GM18868 (cell line): ENCODE results near the gene OR2G6.
"Not testable (repeated sequence)": the region's sequence is repeated elsewhere in the genome, so short reads cannot be mapped to it uniquely, and the experiment has no call there.

Experiments used
- ATAC-seq: cut with Tn5 transposase; IDR thresholded peaks from one replicate; pipeline ENCODE4 v1.9.1; 2021; ENCODE audit warnings: mild to moderate bottlenecking, moderate library complexity; ENCODE audit not compliant: unreplicated experiment

The OR2G6 gene

DNA sequence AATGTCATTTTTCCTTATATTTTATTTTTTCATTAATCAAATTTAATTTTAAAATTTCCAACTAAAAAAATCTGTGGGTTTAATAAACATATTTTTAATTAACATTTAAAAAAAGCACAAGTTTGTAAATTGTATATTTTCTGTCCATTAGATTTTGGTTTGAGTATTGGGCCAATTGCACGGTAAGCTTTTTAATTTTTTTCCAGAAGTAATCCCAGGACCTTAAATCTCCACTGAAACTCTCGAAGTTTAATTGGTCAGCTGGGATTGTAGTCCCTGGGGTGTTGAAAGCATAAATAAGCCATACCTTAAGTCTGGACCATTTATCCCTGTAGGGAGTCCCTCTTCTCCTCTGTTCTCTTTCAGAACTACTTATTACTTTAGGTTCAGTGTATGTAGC is at the start of gene OR2G6:
OR2G6 (plus strand) TSS at position 301 of the 400 bp plus-strand sequence. CDS start 13,574 bp downstream, outside the sequence.
- not testable (repeated sequence) for ATAC-seq

DNA sequence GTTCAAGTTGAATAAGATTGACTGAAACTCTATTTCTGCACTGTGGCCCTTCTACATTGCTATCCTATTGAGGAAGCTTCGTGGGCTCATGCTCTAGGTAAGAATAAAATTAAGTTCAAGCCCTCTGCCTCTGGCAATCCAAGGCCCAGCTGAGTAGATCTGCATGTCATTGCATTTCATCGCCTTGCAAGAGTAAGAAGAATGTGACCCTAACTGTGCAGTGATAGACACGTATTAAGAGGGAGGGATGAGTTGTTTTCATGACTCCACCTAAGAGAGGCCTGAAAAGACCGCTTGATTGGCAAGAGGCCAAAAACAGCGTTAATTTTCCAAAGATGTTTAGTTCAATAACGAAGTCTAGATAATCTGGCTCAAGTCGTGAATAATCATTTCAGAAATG is 48.8 kb upstream of the OR2G6 start:
- not testable (repeated sequence) for ATAC-seq

DNA sequence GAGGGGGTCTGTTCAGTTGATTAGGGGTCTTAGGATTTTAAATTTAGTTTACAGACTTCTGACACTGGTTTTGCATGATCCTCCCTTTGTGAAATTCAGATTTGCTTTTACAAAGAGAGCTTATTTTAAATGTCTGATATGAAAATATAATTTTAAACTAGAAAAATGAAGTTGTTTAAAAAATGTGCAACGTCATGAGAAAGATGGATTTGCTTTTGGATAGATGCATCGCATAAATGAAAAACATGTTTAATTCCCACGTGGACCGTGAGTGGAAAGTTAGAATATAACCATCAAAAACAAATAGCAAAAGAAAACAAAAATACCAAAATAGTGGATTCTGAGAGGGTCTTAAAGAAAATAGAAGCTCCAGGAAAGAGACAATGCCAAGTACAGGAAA is 36.7 kb upstream of the OR2G6 start:
- ATAC-seq = no peak

DNA sequence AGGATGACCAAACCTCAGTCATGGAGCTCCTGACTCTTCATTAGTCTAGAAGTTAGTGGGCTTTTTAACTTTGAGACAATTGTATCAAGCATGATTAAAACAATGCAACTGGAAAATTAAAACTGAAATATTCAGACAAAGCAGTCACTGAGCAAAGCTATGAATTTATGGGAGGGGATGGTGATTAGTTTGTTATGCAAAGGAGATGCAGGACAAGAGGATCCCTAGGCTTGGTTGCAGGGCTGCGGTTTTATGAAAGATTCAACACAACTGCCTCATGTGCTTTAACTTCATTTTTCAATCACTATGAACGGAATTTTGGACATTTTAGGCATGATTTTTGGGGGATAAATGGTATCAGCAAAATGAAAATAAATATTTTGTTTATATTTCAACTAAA is 35.8 kb upstream of the OR2G6 start:
- not testable (repeated sequence) for ATAC-seq

DNA sequence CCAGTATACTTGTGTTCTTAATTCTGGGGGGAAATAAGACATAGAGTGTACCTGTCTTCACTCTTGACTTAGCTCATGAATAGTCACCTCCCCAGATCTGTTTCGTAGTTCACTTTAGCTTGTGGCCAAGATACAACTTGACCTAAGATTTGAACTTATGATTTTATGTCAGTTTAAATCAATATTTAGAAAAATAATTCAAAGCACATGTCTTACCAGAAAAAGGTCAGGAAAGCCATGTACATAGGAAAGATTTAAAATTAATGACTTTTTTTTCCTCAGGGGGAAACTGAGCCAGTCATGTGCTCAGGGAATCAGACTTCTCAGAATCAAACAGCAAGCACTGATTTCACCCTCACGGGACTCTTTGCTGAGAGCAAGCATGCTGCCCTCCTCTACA is 34.8 kb upstream of the OR2G6 start, which contains the start of gene OR2T3:
OR2T3 (plus strand) TSS at position 301 of the 400 bp plus-strand sequence; CDS start at position 301, 0 bp downstream.
- ATAC-seq = not testable (repeated sequence)

DNA sequence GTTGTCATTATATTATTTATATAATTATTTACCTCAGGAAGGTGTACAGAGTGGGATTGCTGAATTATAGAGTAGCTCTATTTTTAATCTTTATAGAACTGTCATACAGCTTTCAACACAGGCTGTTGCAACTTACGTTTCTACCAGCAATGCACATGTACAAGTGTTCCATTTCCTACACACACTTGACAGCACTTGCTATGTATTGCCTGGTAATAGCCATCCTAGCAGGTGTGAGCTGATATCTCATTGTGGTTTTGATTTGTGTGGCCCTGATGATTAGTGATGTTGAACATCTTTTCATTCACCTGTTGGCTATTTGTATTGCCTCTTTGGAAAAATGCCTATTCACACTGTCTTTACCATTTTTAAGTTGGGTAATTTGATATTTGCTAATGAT is 32.2 kb upstream of the OR2G6 start:
- peak; percentile 36 for ATAC-seq

DNA sequence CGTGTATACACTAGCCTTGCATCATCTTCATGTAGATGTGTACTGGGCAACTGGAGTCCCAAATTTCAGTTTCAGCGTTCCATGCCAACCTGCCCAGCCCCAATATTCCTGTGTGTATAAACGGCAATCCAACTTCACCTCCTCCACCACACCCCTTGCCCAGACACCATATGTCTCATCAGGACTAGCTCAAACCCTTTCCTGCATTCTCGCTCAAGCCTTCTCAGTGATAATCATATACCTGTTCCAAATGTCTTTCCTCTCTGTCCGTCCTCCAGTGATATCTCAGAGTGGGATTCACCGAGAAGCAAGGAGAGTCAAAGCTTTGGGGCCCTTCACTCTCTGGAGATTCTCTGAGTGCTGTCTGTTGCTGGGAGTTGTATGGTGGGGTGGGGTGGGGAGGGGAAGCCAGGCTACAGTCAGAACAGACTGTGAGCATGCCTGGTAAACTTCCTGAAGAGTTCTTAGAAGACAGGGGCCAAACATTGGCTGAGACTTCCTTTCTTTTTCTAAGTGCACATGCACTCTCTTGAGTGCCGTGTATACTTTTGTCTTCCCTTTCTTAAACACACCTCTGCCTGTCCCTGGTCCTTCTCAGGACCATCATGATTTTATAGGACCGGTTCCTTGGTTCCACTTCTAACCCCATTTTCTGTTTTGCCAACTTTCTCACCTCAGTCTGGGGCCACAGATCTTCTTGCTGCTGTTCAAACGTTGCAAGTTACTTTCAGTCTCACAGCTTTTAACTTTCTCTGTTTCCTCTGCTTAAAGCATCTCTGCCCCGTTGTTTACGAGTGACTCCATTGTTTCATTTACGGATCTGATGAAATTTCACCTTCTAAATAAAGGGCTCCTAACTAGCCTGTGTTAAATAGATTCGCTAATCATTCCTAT is 25.9 kb upstream of the OR2G6 start:
- peak; percentile 85 for ATAC-seq

DNA sequence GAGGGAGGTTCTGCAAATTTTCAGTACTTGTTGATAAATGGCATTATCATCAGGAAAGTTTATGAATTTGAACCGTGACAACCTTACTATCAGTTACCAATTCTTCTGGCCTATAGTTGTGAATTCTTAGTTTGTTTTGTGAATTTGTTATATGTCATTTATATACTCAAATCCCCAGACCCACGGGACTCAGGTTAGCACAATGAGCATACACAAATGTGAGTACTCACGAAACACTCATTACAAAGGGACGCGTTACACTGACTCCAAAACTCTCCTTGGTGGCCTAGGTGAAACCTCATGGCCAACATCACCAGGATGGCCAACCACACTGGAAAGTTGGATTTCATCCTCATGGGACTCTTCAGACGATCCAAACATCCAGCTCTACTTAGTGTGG is 19.6 kb upstream of the OR2G6 start, which contains the start of gene OR2T5:
OR2T5 (plus strand) TSS at position 301 of the 400 bp plus-strand sequence; CDS start at position 301, 0 bp downstream.
- ATAC-seq = not testable (repeated sequence)

DNA sequence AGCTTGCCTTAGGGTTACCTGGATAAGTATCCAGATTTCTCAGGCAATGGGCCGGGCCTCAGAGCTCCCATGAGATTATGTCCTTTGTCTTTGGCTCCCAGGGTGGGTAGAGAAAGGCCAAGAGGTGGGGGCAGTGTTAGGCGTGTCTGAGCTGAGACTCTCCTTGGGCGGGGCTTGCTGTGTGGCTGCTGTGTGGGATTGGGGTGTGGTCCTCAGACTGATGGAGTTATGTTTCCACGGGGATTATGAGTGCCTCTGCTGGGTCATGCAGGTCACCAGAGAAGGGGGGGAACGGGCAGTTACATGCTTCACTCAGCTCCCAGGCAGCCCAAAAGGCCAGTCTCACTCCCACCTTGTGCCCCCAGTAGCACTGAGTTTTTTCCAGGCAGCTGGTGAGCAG is 11.2 kb upstream of the OR2G6 start:
- ATAC-seq = not testable (repeated sequence)

DNA sequence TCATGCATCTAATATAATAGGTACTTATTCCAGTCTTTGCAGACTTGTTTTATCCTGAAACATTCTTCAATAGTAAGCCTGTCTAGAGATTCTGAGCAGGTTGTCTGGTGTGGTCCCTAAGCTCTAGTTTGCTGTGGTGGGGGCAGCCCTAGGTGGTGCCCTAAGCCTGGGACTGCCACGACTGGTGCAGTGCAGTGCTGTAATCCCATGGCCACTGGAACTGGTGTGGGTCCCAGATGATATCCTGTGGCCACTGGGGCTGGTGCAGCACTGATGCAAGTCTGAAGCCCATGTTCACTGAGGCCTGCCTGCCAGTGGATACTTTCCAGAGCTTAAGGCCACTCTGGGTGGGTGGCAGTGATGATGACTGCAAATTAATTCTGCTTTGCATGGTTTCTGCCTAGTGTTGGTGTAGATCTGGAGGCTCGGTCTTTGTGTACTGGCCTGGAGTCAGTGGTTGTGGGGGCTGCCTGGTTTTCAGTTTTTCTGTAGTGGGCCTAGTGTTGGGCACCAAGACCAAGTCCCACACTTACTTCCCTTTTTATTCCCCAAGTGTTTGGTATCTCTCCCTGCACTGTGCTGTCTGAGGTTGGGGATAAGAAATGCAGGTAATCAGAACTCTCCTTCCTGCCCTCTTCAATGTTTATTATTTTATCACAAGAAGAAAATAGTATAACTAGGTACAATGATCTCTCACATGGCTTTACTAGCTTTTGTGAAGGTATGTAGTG is 7.4 kb upstream of the OR2G6 start:
- ATAC-seq = not testable (repeated sequence)

DNA sequence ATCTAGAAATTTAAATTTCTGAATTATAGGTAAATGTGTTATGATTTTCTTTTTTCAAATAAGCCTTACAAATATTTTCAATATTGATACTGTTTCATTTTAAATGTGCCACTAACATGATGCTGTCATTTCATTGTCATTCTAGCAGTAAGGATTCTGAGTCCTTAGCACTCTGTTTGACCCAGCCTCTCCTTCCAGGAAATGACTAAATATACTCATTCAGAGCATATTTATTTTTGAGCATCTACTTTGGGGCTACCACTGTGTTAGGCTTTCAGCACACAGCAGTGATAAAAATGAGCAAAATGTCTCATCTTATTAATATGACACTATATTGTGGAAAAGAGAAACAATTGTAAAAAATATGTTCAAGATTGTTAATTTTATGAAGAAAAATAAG is 2.3 kb downstream of the OR2G6 start:
- ATAC-seq = peak; percentile 69

DNA sequence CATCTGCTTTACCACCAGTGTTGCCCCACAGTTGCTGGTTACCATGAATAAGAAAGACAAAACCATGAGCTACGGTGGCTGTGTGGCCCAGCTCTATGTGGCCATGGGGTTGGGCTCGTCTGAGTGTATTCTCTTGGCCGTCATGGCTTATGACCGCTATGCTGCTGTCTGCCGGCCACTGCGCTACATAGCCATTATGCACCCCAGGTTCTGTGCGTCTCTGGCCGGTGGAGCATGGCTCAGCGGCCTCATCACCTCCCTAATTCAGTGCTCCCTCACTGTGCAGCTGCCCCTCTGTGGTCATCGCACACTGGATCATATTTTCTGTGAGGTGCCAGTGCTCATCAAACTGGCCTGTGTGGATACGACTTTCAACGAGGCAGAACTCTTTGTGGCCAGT is 14.0 kb downstream of the OR2G6 start:
- ATAC-seq = no peak

DNA sequence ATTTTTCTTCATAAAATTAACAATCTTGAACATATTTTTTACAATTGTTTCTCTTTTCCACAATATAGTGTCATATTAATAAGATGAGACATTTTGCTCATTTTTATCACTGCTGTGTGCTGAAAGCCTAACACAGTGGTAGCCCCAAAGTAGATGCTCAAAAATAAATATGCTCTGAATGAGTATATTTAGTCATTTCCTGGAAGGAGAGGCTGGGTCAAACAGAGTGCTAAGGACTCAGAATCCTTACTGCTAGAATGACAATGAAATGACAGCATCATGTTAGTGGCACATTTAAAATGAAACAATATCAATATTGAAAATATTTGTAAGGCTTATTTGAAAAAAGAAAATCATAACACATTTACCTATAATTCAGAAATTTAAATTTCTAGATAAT is 29.6 kb downstream of the OR2G6 start:
- ATAC-seq = peak; percentile 79

DNA sequence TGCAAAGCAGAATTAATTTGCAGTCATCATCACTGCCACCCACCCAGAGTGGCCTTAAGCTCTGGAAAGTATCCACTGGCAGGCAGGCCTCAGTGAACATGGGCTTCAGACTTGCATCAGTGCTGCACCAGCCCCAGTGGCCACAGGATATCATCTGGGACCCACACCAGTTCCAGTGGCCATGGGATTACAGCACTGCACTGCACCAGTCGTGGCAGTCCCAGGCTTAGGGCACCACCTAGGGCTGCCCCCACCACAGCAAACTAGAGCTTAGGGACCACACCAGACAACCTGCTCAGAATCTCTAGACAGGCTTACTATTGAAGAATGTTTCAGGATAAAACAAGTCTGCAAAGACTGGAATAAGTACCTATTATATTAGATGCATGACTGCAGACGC is 39.5 kb downstream of the OR2G6 start:
- ATAC-seq = not testable (repeated sequence)

DNA sequence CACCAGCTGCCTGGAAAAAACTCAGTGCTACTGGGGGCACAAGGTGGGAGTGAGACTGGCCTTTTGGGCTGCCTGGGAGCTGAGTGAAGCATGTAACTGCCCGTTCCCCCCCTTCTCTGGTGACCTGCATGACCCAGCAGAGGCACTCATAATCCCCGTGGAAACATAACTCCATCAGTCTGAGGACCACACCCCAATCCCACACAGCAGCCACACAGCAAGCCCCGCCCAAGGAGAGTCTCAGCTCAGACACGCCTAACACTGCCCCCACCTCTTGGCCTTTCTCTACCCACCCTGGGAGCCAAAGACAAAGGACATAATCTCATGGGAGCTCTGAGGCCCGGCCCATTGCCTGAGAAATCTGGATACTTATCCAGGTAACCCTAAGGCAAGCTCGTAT is 43.2 kb downstream of the OR2G6 start:
- ATAC-seq = not testable (repeated sequence)

DNA sequence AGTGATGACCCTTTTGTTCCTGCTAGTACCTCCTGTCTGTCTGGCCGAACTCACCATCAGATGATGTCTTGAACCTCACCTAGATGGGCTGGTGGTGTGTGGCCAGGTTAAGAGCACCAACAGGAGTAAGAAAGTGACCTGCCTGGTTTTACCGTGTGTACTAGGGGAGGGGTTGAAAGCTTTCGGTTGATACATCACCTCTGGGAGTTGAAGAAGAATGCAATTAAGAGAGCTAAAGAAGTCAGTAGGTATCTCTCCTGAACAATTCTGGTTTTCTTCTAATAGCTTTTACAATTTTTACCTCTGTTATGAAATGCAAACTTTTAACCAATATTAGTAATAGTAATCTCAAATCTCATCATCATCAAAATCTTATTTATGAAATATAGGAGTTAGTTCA is 54.8 kb downstream of the OR2G6 start, which contains the start of gene OR2T29:
OR2T29 (minus strand) TSS at position 101 of the 400 bp plus-strand sequence. CDS start 3,281 bp downstream, outside the sequence.
- not testable (repeated sequence) for ATAC-seq

DNA sequence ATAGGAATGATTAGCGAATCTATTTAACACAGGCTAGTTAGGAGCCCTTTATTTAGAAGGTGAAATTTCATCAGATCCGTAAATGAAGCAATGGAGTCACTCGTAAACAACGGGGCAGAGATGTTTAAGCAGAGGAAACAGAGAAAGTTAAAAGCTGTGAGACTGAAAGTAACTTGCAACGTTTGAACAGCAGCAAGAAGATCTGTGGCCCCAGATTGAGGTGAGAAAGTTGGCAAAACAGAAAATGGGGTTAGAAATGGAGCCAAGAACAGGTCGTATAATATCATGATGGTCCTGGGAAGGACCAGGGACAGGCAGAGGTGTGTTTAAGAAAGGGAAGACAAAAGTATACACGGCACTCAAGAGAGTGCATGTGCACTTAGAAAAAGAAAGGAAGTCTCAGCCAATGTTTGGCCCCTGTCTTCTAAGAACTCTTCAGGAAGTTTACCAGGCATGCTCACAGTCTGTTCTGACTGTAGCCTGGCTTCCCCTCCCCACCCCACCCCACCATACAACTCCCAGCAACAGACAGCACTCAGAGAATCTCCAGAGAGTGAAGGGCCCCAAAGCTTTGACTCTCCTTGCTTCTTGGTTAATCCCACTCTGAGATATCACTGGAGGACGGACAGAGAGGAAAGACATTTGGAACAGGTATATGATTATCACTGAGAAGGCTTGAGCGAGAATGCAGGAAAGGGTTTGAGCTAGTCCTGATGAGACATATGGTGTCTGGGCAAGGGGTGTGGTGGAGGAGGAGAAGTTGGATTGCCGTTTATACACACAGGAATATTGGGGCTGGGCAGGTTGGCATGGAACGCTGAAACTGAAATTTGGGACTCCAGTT is 57.9 kb downstream of the OR2G6 start:
- peak; percentile 85 for ATAC-seq

DNA sequence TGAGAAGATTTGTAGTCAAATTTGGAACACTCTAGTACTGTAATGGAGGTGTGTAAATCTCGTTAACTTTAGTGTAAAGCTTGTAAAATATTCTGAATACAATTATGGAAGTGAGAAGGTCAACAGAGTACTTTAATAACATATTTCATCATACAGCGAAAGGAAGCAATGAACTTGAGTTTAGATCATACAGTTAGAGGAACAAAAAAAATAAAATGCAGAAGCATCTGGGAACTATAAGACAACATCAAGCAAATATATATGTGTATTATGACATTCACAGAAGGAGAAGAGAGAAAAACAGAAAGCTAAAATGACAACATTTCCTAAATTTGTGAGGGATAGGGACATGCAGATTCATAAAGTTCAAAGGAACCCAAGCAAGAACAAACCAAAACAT is 61.2 kb downstream of the OR2G6 start:
- not testable (repeated sequence) for ATAC-seq

DNA sequence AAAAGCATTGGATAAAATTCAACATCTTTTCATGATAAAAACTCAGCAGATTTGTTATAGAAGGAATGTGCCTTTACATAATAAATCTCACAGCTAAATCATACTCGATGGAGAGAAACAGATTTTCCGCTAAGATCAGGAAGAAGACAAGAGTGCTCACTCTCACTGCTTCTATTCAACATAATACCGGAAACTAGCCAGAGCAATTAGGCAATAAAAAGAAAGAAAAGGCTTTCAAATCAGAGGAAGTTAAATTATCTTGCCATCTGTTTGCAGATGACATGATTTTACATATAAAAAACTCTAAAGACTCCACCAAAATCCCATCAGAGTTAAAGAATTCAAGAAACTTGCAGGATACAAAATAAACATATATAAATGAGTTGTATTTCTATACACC is 62.9 kb downstream of the OR2G6 start:
- ATAC-seq = not testable (repeated sequence)

DNA sequence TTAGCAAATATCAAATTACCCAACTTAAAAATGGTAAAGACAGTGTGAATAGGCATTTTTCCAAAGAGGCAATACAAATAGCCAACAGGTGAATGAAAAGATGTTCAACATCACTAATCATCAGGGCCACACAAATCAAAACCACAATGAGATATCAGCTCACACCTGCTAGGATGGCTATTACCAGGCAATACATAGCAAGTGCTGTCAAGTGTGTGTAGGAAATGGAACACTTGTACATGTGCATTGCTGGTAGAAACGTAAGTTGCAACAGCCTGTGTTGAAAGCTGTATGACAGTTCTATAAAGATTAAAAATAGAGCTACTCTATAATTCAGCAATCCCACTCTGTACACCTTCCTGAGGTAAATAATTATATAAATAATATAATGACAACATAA is 64.2 kb downstream of the OR2G6 start:
- peak; percentile 66 for ATAC-seq
